ENCODE data around the gene ITGB7. TPM values are rescaled to one million over a fixed set of nuclear protein-coding genes. Genes with fewer than 3 reads are reported as not detected.

Gene ITGB7
- total and polyA plus RNA-seq, 9 of the 15 experiments (the other 6 are each of a cell fraction or from before 2014, with no cell fraction given): 0.06 to 2.0 (median 0.67) TPM

DNA sequence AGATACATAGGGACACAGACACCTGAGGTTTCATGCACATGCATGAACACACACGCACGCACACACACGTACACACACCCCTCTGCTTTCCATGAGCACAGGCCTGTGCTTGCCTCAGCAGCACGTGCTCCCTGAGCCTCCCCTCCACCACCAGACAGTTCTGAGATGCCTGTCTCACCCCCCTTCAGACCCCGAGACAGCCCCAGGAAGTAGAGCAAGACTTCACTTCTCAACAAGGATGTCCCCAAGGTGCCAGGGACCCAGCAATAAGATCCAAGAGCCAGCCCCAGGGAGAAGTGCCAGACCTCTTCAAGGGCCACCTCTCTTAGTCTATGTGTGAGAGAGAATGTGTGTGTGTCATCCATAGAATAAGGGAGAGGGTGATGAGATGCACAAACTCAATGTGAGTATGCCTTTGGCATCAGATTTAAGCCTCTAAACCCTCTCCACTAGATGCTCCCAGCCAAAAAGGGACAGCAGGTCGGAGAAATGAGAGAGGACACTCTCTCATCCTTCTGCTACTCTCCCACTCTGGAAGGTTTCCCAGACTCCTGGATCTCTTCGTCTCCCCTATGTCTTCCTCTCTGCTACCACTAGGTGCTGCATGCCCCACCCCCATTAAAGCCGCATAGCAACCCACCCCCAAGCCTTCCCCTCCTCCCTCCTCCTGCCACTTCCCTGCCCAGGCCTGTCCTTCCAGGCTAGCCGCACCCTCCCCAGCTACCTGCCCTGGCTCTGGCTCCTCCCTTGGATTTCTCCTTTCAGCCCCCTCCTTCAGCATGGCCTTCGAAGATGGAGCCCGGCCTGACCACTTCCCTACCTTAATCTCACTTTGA, 17.2 kb upstream of the ITGB7 start:
- FAIRE-seq: no peak
- TF ChIP-seq ZKSCAN3 (CRISPR knock-in tag; IDR thresholded peaks at IDR 0.05): no peak
- no peak for TF ChIP-seq SAFB2 (IDR thresholded peaks at IDR 0.05; ENCODE audit: borderline replicate concordance, low read depth, low read length, severe bottlenecking)
- TF ChIP-seq, protein P1, sequence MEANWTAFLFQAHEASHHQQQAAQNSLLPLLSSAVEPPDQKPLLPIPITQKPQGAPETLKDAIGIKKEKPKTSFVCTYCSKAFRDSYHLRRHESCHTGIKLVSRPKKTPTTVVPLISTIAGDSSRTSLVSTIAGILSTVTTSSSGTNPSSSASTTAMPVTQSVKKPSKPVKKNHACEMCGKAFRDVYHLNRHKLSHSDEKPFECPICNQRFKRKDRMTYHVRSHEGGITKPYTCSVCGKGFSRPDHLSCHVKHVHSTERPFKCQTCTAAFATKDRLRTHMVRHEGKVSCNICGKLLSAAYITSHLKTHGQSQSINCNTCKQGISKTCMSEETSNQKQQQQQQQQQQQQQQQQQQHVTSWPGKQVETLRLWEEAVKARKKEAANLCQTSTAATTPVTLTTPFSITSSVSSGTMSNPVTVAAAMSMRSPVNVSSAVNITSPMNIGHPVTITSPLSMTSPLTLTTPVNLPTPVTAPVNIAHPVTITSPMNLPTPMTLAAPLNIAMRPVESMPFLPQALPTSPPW (CRISPR knock-in tag; IDR thresholded peaks at IDR 0.05): peak; percentile 33; the same call in 1 of the 2 replicates
- TF ChIP-seq FOXK1 (CRISPR knock-in tag; IDR thresholded peaks at IDR 0.05; ENCODE audit: borderline replicate concordance): no peak
- no peak for TF ChIP-seq JUNB (CRISPR knock-in tag; conservative IDR thresholded peaks at IDR 0.05)
- TF ChIP-seq, protein P2, sequence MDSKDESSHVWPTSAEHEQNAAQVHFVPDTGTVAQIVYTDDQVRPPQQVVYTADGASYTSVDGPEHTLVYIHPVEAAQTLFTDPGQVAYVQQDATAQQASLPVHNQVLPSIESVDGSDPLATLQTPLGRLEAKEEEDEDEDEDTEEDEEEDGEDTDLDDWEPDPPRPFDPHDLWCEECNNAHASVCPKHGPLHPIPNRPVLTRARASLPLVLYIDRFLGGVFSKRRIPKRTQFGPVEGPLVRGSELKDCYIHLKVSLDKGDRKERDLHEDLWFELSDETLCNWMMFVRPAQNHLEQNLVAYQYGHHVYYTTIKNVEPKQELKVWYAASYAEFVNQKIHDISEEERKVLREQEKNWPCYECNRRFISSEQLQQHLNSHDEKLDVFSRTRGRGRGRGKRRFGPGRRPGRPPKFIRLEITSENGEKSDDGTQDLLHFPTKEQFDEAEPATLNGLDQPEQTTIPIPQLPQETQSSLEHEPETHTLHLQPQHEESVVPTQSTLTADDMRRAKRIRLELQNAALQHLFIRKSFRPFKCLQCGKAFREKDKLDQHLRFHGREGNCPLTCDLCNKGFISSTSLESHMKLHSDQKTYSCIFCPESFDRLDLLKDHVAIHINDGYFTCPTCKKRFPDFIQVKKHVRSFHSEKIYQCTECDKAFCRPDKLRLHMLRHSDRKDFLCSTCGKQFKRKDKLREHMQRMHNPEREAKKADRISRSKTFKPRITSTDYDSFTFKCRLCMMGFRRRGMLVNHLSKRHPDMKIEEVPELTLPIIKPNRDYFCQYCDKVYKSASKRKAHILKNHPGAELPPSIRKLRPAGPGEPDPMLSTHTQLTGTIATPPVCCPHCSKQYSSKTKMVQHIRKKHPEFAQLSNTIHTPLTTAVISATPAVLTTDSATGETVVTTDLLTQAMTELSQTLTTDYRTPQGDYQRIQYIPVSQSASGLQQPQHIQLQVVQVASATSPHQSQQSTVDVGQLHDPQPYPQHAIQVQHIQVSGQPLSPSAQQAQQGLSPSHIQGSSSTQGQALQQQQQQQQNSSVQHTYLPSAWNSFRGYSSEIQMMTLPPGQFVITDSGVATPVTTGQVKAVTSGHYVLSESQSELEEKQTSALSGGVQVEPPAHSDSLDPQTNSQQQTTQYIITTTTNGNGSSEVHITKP (IDR thresholded peaks at IDR 0.05; ENCODE audit: partially characterized antibody): peak; percentile 62
- TF ChIP-seq SMAD2 (IDR thresholded peaks at IDR 0.05; ENCODE audit: low read depth, low read length): no peak
- no peak for TF ChIP-seq RAD21 (CRISPR knock-in tag; conservative IDR thresholded peaks at IDR 0.05 in 1 of 2, IDR thresholded peaks at IDR 0.05 in 1 of 2)
- TF ChIP-seq HMG20A (CRISPR knock-in tag; conservative IDR thresholded peaks at IDR 0.05): no peak
- no peak for TF ChIP-seq SMAD1 (IDR thresholded peaks at IDR 0.05; ENCODE audit: low read depth, low read length, partially characterized antibody)
- TF ChIP-seq, protein P3, sequence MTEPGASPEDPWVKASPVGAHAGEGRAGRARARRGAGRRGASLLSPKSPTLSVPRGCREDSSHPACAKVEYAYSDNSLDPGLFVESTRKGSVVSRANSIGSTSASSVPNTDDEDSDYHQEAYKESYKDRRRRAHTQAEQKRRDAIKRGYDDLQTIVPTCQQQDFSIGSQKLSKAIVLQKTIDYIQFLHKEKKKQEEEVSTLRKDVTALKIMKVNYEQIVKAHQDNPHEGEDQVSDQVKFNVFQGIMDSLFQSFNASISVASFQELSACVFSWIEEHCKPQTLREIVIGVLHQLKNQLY (CRISPR knock-in tag; conservative IDR thresholded peaks at IDR 0.05): no peak
- no peak for TF ChIP-seq ZNF239 (CRISPR knock-in tag; IDR thresholded peaks at IDR 0.05)
- TF ChIP-seq CHD4 (IDR thresholded peaks at IDR 0.05; ENCODE audit: insufficient read depth, insufficient replicate concordance, low read depth, low read length, poor library complexity, severe bottlenecking): no peak

More for the DNA sequence above, 17.2 kb upstream of the ITGB7 start:
- Histone ChIP-seq H3K9ac (ENCODE audit: insufficient read depth in 1 of 2, low read depth in 2 of 2, low read length in 2 of 2) (peak overlapping the region in 1 of 2 experiments; percentile 81; a peak in 2 of 4 replicates), H3K9me3 (replicated peaks; ENCODE audit: control insufficient read depth, insufficient read depth, low read depth, low read length) (no peaks in the 10 kb centered on the region), H3K27me3 (ENCODE audit: control insufficient read depth in 2 of 2, insufficient read depth in 2 of 2, low read length in 2 of 2) (no peaks in the 10 kb centered on the region), H2AFZ (ENCODE audit: low read depth, low read length) (peak overlapping the region; percentile 34), H3K79me2 (ENCODE audit: control insufficient read depth, insufficient read depth, low read length) (peaks cover 5% of the 10 kb centered on the region), H3K4me1 (replicated peaks in 1 of 2; ENCODE audit: control insufficient read depth in 2 of 2, insufficient read depth in 2 of 2, low read length in 2 of 2) (peaks cover 34 to 58% of the 10 kb centered on the region in 2 experiments), H3K36me3 (ENCODE audit: control insufficient read depth, insufficient read depth, low read length) (no peaks in the 10 kb centered on the region), H3K27ac (ENCODE audit: extremely low read depth, low read depth, low read length) (no peak overlapping the region), H3K4me2 (ENCODE audit: insufficient read depth, low read length) (no peak overlapping the region), H3K9me1 (ENCODE audit: control insufficient read depth, insufficient read depth, low read length) (no peaks in the 10 kb centered on the region), H3K4me3 (no peak overlapping the region), H4K20me1 (replicated peaks; ENCODE audit: control insufficient read depth, insufficient read depth, low read length) (no peaks in the 10 kb centered on the region; the same call in 1 of the 2 replicates)
- CTCF ChIA-PET (ENCODE audit: low intra/inter-chr PET ratio): interaction anchor here (1.1 kb wide), 1 partner anchor 11 kb away, joined by 3 read pairs; no protein-coding TSS in a partner anchor
- ATAC-seq: no peak
- POLR2A ChIA-PET: interaction anchor here (1.0 kb wide), 1 partner anchor 45 kb away, joined by 4 read pairs; no protein-coding TSS in a partner anchor
- 62% methylated on average over 10 of the region's 11 CpGs for WGBS (ENCODE audit: insufficient coverage, low coverage, missing lambda C conversion rate)
- peak; percentile 49 to 75 (median 61) for DNase-seq (ENCODE audit: extremely low read depth in 1 of 4, low spot score in 3 of 4)
- in situ Hi-C loops (cut with MboI): no loop called here
- intact Hi-C loops (cut with micrococcal nuclease): no loop called here
- no TSS peak for BruUV-seq (replicated peaks)
